OCI-LY7 (cell line): ENCODE measurements around the gene TBC1D19. TPM values are rescaled to one million over a fixed set of nuclear protein-coding genes. Genes with fewer than 3 reads are reported as not detected.

ENCODE experiments used
- BruUV-seq: library from RNA; stranded (reverse); fragments of 400-500 nt; replicated peaks from 2 replicates; lab custom pipeline; 2021; lab: Mats Ljungman, UMichigan
- CTCF ChIA-PET: fragments of 300-600 bp; sonication (Branson Sonifier 250); formaldehyde crosslinking; loops from one replicate; lab custom pipeline; 2022; ENCODE audit warnings: antibody characterized with exemption; ENCODE audit not compliant: unreplicated experiment; lab: Charles Lee
- POLR2A ChIA-PET: fragments of 300-600 bp; sonication (Branson Sonifier 250); formaldehyde crosslinking; loops from one replicate; lab custom pipeline; 2022; ENCODE audit warnings: antibody characterized with exemption; lab: Charles Lee
- DNase-seq: peaks from one replicate; pipeline ENCODE4 v3.0.0-alpha.2; 2015; ENCODE audit warnings: low spot score
- H2AFZ ChIP-seq: fragments of 200-600 bp; sonication (generic), shearing (Covaris generic); 2 replicates; pipeline ENCODE4 v1.6.1; 2014; ENCODE audit warnings: mild to moderate bottlenecking, antibody characterized with exemption, low read length, moderate library complexity
- H3K27ac ChIP-seq: fragments of 200-600 bp; sonication (generic); 2 replicates; pipeline ENCODE4 v1.5.1; 2014; ENCODE audit warnings: mixed run types, low read depth, mild to moderate bottlenecking, moderate library complexity, low read length, inconsistent platforms; ENCODE audit not compliant: poor library complexity, severe bottlenecking
- H3K36me3 ChIP-seq: fragments of 200-600 bp; sonication (generic); 2 replicates; pipeline ENCODE4 v1.6.1; 2014; ENCODE audit warnings: mild to moderate bottlenecking, antibody characterized with exemption, low read length, moderate library complexity, mixed read lengths; ENCODE audit not compliant: insufficient read depth
- H3K4me1 ChIP-seq: fragments of 200-600 bp; sonication (generic); 2 replicates; pipeline ENCODE4 v1.5.1; 2014; ENCODE audit warnings: mild to moderate bottlenecking, low read length; ENCODE audit not compliant: insufficient read depth, poor library complexity, severe bottlenecking
- H3K4me2 ChIP-seq: fragments of 200-600 bp; sonication (generic); 2 replicates; pipeline ENCODE4 v1.6.1; 2014; ENCODE audit warnings: mild to moderate bottlenecking, low read length
- H3K4me3 ChIP-seq: fragments of 200-600 bp; sonication (generic); 2 replicates; pipeline ENCODE4 v1.5.1; 2014; ENCODE audit warnings: mild to moderate bottlenecking, low read depth, low read length; ENCODE audit not compliant: poor library complexity, severe bottlenecking
- H3K79me2 ChIP-seq: fragments of 200-600 bp; sonication (generic); 2 replicates; pipeline ENCODE4 v1.6.1; 2016; ENCODE audit warnings: low read depth, mild to moderate bottlenecking, low read length, moderate library complexity, mixed read lengths; ENCODE audit not compliant: insufficient read depth
- H3K9me2 ChIP-seq: fragments of 200-600 bp; sonication (generic); 2 replicates; pipeline ENCODE4 v1.6.1; 2016; ENCODE audit warnings: mild to moderate bottlenecking, low read length, mixed read lengths; ENCODE audit not compliant: insufficient read depth
- H3K9me3 ChIP-seq: fragments of 200-600 bp; sonication (generic); 2 replicates; pipeline ENCODE4 v1.6.1; 2014; ENCODE audit warnings: mild to moderate bottlenecking, mixed run types, low read length, mixed read lengths
- H4K20me1 ChIP-seq: fragments of 200-600 bp; sonication (generic); 2 replicates; pipeline ENCODE4 v1.6.1; 2014; ENCODE audit warnings: mild to moderate bottlenecking, antibody characterized with exemption, low read length, moderate library complexity, mixed read lengths; ENCODE audit not compliant: insufficient read depth
- CTCF ChIP-seq: fragments of 200-600 bp; sonication (generic); conservative IDR thresholded peaks from 2 replicates; pipeline ENCODE4 v1.5.1; 2014; ENCODE audit warnings: mild to moderate bottlenecking, antibody characterized with exemption, low read length, moderate library complexity, mixed read lengths
- EZH2phosphoT487 ChIP-seq: fragments of 200-600 bp; sonication (generic); IDR thresholded peaks from 2 replicates; pipeline ENCODE4 v1.6.1; 2018; ENCODE audit warnings: low read depth, borderline replicate concordance, mild to moderate bottlenecking, mixed run types, antibody characterized with exemption, low read length, moderate library complexity, mixed read lengths
- intact Hi-C: fragments of 100-400 bp; cut with micrococcal nuclease; formaldehyde crosslinking; loops from one replicate; pipeline ENCODE4 v1.10.0; 2022; ENCODE audit not compliant: unreplicated experiment
- total RNA-seq, 2 experiments: library from RNA; depleted of rRNA in 1 of 2; stranded (reverse); fragments of >200 nt in 1 of 2; shearing (Covaris generic) in 1 of 2; gene quantifications; 2 replicates each; pipeline ENCODE4 v1.2.3, GENCODE V29; 2014 to 2022

The TBC1D19 gene
- total RNA-seq, 2 experiments from 2014 or later = 10.1 to 11.0 TPM

- CTCF ChIA-PET = no interaction called here
These were observed 209.9 kb downstream of the TBC1D19 start for GRCh38 chr4:26793735-26794134.

GRCh38 chr4:26796081-26796480 is 212.2 kb downstream of the TBC1D19 start:
- no peaks in the 10 kb centered on the region for H3K9me2 ChIP-seq
- H2AFZ ChIP-seq = no peak overlapping the region
- no peak for TF ChIP-seq CTCF
- no peak for TF ChIP-seq EZH2phosphoT487
- H3K4me2 ChIP-seq = no peak overlapping the region
- H4K20me1 ChIP-seq = no peaks in the 10 kb centered on the region
- no TSS peak for BruUV-seq
- intact Hi-C loops = no loop called here
- peaks cover 9% of the 10 kb centered on the region; the same call in 1 of the 2 replicates for H3K9me3 ChIP-seq
- no peaks in the 10 kb centered on the region for H3K4me1 ChIP-seq
- no peaks in the 10 kb centered on the region for H3K36me3 ChIP-seq
- no peak overlapping the region for H3K4me3 ChIP-seq
- H3K79me2 ChIP-seq = no peaks in the 10 kb centered on the region
- DNase-seq = no peak
- ChIA-PET POLR2A (interaction anchor here (0.8 to 1.8 kb wide), 3 partner anchors 9 to 18 kb away, joined by 4 to 6 read pairs (median 4); no protein-coding TSS in a partner anchor), CTCF (no interaction called here)
- H3K27ac ChIP-seq = no peak overlapping the region

More at GRCh38 chr4:26793735-26794134, 209.9 kb downstream of the TBC1D19 start:
- no peak for DNase-seq
- Histone ChIP-seq H3K4me1 (peaks cover 7% of the 10 kb centered on the region), H3K79me2 (no peaks in the 10 kb centered on the region), H3K27ac (no peak overlapping the region), H3K36me3 (peaks cover 8% of the 10 kb centered on the region; the same call in 1 of the 2 replicates), H3K4me2 (no peak overlapping the region), H3K9me3 (peaks cover 17% of the 10 kb centered on the region; the same call in 1 of the 2 replicates), H4K20me1 (no peaks in the 10 kb centered on the region), H3K9me2 (no peaks in the 10 kb centered on the region), H3K4me3 (no peak overlapping the region), H2AFZ (no peak overlapping the region)
- TF ChIP-seq EZH2phosphoT487 (no peak), CTCF (no peak)
- BruUV-seq = no TSS peak
- intact Hi-C loops = no loop called here
- POLR2A ChIA-PET = interaction anchor here (0.7 to 1.0 kb wide), 3 partner anchors 33 to 74 kb away, joined by 3 to 7 read pairs (median 3); no protein-coding TSS in a partner anchor

- no peak overlapping the region for H3K4me2 ChIP-seq
- H2AFZ ChIP-seq = no peak overlapping the region
- H3K9me3 ChIP-seq = peaks cover under 1% of the 10 kb centered on the region; the same call in 1 of the 2 replicates
- no peak overlapping the region for H3K4me3 ChIP-seq
- ChIA-PET CTCF (no interaction called here), POLR2A (no interaction called here)
- H3K4me1 ChIP-seq = peaks cover 13% of the 10 kb centered on the region
- intact Hi-C loops = no loop called here
- H3K9me2 ChIP-seq = no peaks in the 10 kb centered on the region
- no peak for TF ChIP-seq CTCF
- TF ChIP-seq EZH2phosphoT487 = no peak
- no peaks in the 10 kb centered on the region for H3K79me2 ChIP-seq
- no peak overlapping the region for H3K27ac ChIP-seq
- BruUV-seq = no TSS peak
- no peaks in the 10 kb centered on the region for H3K36me3 ChIP-seq
- no peaks in the 10 kb centered on the region for H4K20me1 ChIP-seq
- DNase-seq = no peak
These were observed 218.9 kb downstream of the TBC1D19 start for GRCh38 chr4:26802790-26803189.
